Measurements from ENCODE around the gene SCAF8.

DNA sequence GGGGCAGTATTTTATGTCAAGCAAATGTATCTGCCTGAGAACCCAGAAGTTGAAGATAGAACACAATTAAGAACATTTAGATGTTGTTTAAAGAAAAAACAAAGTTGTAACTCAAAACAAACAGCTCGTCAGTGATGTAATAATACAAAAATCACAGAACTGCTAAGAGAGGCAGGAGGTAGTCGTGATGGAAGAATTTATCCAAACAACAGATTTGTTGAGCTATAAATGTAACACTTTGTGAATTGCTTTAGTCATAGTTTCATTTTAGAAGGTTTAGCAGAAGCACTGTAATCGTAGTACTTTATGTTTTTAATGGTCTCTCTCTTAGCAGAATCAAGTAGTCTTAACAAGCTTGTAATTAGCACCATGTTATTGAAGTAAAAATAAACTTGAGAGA lies 73.6 kb downstream of the SCAF8 start:
- TF ChIP-seq, protein P1, sequence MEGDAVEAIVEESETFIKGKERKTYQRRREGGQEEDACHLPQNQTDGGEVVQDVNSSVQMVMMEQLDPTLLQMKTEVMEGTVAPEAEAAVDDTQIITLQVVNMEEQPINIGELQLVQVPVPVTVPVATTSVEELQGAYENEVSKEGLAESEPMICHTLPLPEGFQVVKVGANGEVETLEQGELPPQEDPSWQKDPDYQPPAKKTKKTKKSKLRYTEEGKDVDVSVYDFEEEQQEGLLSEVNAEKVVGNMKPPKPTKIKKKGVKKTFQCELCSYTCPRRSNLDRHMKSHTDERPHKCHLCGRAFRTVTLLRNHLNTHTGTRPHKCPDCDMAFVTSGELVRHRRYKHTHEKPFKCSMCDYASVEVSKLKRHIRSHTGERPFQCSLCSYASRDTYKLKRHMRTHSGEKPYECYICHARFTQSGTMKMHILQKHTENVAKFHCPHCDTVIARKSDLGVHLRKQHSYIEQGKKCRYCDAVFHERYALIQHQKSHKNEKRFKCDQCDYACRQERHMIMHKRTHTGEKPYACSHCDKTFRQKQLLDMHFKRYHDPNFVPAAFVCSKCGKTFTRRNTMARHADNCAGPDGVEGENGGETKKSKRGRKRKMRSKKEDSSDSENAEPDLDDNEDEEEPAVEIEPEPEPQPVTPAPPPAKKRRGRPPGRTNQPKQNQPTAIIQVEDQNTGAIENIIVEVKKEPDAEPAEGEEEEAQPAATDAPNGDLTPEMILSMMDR (IDR thresholded peaks at IDR 0.05) = no peak
- no peak for TF ChIP-seq EP300 (IDR thresholded peaks at IDR 0.05)

Measured in ovary (tissue), 3 donors.